ENCODE results near the gene SEPHS2. TPM values are rescaled to one million over a fixed set of nuclear protein-coding genes. Genes with fewer than 3 reads are reported as not detected.

The SEPHS2 gene
- total and polyA plus RNA-seq, 2 of the 8 experiments (the other 6 are each of a cell fraction or from before 2014, with no cell fraction given) = 28.2 to 61.8 TPM

DNA sequence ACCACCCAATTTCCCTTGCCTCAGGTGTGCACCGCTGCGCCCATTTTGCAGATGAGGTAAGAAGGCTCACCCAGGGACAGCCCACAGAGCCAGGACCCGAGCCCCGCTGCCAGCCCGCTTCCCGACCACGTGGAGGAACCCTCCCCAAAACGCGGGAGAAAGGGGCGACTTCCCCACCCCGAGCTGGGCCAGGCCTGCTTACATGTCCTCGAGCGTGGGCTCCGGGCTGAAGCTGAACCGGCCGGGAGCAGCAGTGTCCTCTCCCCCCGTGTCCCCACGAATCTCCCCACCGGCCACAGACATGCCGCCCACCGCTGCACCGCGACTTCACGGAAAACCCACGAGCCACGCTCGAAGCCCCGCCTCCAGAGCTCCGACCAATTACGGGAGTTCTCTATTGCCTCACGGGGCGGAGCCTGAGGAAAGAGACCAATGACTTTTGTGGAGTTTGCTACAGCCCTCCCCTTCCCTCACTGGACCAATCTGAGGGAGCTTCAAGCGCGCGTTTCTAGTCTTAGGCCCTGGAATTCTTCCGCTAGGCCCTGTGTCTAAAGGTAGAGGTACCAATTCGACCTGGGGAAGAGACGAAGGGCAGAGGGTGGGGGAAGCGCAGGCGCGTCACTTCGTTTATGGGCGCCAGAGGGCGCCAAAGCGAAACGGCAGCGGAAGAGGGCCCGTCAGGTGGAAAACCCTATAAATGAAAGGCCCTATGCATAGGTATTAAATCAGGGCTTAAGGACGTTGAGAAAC is 15.8 kb downstream of the SEPHS2 start, which contains the start of gene DCTPP1 (continued):
- TF ChIP-seq, protein P1, sequence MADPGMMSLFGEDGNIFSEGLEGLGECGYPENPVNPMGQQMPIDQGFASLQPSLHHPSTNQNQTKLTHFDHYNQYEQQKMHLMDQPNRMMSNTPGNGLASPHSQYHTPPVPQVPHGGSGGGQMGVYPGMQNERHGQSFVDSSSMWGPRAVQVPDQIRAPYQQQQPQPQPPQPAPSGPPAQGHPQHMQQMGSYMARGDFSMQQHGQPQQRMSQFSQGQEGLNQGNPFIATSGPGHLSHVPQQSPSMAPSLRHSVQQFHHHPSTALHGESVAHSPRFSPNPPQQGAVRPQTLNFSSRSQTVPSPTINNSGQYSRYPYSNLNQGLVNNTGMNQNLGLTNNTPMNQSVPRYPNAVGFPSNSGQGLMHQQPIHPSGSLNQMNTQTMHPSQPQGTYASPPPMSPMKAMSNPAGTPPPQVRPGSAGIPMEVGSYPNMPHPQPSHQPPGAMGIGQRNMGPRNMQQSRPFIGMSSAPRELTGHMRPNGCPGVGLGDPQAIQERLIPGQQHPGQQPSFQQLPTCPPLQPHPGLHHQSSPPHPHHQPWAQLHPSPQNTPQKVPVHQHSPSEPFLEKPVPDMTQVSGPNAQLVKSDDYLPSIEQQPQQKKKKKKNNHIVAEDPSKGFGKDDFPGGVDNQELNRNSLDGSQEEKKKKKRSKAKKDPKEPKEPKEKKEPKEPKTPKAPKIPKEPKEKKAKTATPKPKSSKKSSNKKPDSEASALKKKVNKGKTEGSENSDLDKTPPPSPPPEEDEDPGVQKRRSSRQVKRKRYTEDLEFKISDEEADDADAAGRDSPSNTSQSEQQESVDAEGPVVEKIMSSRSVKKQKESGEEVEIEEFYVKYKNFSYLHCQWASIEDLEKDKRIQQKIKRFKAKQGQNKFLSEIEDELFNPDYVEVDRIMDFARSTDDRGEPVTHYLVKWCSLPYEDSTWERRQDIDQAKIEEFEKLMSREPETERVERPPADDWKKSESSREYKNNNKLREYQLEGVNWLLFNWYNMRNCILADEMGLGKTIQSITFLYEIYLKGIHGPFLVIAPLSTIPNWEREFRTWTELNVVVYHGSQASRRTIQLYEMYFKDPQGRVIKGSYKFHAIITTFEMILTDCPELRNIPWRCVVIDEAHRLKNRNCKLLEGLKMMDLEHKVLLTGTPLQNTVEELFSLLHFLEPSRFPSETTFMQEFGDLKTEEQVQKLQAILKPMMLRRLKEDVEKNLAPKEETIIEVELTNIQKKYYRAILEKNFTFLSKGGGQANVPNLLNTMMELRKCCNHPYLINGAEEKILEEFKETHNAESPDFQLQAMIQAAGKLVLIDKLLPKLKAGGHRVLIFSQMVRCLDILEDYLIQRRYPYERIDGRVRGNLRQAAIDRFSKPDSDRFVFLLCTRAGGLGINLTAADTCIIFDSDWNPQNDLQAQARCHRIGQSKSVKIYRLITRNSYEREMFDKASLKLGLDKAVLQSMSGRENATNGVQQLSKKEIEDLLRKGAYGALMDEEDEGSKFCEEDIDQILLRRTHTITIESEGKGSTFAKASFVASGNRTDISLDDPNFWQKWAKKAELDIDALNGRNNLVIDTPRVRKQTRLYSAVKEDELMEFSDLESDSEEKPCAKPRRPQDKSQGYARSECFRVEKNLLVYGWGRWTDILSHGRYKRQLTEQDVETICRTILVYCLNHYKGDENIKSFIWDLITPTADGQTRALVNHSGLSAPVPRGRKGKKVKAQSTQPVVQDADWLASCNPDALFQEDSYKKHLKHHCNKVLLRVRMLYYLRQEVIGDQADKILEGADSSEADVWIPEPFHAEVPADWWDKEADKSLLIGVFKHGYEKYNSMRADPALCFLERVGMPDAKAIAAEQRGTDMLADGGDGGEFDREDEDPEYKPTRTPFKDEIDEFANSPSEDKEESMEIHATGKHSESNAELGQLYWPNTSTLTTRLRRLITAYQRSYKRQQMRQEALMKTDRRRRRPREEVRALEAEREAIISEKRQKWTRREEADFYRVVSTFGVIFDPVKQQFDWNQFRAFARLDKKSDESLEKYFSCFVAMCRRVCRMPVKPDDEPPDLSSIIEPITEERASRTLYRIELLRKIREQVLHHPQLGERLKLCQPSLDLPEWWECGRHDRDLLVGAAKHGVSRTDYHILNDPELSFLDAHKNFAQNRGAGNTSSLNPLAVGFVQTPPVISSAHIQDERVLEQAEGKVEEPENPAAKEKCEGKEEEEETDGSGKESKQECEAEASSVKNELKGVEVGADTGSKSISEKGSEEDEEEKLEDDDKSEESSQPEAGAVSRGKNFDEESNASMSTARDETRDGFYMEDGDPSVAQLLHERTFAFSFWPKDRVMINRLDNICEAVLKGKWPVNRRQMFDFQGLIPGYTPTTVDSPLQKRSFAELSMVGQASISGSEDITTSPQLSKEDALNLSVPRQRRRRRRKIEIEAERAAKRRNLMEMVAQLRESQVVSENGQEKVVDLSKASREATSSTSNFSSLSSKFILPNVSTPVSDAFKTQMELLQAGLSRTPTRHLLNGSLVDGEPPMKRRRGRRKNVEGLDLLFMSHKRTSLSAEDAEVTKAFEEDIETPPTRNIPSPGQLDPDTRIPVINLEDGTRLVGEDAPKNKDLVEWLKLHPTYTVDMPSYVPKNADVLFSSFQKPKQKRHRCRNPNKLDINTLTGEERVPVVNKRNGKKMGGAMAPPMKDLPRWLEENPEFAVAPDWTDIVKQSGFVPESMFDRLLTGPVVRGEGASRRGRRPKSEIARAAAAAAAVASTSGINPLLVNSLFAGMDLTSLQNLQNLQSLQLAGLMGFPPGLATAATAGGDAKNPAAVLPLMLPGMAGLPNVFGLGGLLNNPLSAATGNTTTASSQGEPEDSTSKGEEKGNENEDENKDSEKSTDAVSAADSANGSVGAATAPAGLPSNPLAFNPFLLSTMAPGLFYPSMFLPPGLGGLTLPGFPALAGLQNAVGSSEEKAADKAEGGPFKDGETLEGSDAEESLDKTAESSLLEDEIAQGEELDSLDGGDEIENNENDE (IDR thresholded peaks at IDR 0.05; ENCODE audit: insufficient replicate concordance, low read length) = no peak
- no peak for TF ChIP-seq CBX5 (IDR thresholded peaks at IDR 0.05; ENCODE audit: low read depth, low read length)
- TF ChIP-seq, protein P2, sequence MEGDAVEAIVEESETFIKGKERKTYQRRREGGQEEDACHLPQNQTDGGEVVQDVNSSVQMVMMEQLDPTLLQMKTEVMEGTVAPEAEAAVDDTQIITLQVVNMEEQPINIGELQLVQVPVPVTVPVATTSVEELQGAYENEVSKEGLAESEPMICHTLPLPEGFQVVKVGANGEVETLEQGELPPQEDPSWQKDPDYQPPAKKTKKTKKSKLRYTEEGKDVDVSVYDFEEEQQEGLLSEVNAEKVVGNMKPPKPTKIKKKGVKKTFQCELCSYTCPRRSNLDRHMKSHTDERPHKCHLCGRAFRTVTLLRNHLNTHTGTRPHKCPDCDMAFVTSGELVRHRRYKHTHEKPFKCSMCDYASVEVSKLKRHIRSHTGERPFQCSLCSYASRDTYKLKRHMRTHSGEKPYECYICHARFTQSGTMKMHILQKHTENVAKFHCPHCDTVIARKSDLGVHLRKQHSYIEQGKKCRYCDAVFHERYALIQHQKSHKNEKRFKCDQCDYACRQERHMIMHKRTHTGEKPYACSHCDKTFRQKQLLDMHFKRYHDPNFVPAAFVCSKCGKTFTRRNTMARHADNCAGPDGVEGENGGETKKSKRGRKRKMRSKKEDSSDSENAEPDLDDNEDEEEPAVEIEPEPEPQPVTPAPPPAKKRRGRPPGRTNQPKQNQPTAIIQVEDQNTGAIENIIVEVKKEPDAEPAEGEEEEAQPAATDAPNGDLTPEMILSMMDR (IDR thresholded peaks at IDR 0.05; ENCODE audit: control extremely low read depth in 1 of 3, insufficient read depth in 1 of 3, low read depth in 1 of 3, low read length in 3 of 3) = peak; percentile 73 to 82 (median 74)
- TF ChIP-seq, protein P3, sequence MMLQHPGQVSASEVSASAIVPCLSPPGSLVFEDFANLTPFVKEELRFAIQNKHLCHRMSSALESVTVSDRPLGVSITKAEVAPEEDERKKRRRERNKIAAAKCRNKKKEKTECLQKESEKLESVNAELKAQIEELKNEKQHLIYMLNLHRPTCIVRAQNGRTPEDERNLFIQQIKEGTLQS (IDR thresholded peaks at IDR 0.05; ENCODE audit: insufficient read depth, low read depth, low read length) = peak; percentile 20; the same call in 1 of the 2 replicates
- TF ChIP-seq RNF2 (IDR thresholded peaks at IDR 0.05; ENCODE audit: borderline replicate concordance, low read depth, low read length, missing control alignments, poor library complexity, severe bottlenecking) = no peak
